Endothelial cell (in vitro differentiated cells): ENCODE results near the gene AGT. TPM values are rescaled to one million over a fixed set of nuclear protein-coding genes. Genes with fewer than 3 reads are reported as not detected.

Experiments used
- DNase-seq: peaks from one replicate; pipeline ENCODE4 v3.0.0; 2021; ENCODE audit warnings: low spot score
- H3K27ac Mint-ChIP-seq: one replicate; pipeline ENCODE4 v1.8.0; 2021; ENCODE audit warnings: mixed read lengths, inconsistent platforms; ENCODE audit not compliant: unreplicated experiment
- H3K27me3 Mint-ChIP-seq: one replicate; pipeline ENCODE4 v1.8.0; 2021; ENCODE audit warnings: mild to moderate bottlenecking, moderate library complexity, mixed read lengths, inconsistent platforms; ENCODE audit not compliant: unreplicated experiment
- H3K36me3 Mint-ChIP-seq: one replicate; pipeline ENCODE4 v1.8.0; 2021; ENCODE audit warnings: mild to moderate bottlenecking, low read depth, mixed read lengths, inconsistent platforms; ENCODE audit not compliant: unreplicated experiment
- H3K4me1 Mint-ChIP-seq: one replicate; pipeline ENCODE4 v1.8.0; 2021; ENCODE audit warnings: mild to moderate bottlenecking, mixed read lengths, inconsistent platforms; ENCODE audit not compliant: unreplicated experiment
- H3K4me3 Mint-ChIP-seq: one replicate; pipeline ENCODE4 v1.8.0; 2021; ENCODE audit warnings: mild to moderate bottlenecking, mixed read lengths, inconsistent platforms; ENCODE audit not compliant: unreplicated experiment
- H3K9me3 Mint-ChIP-seq: one replicate; pipeline ENCODE4 v1.8.0; 2021; ENCODE audit warnings: mixed read lengths, inconsistent platforms; ENCODE audit not compliant: unreplicated experiment
- CTCF ChIP-seq: fragments of 200-600 bp; sonication (generic); IDR thresholded peaks from one replicate; pipeline ENCODE4 v1.5.0; 2021; ENCODE audit warnings: antibody characterized with exemption; ENCODE audit not compliant: unreplicated experiment
- total RNA-seq: library from RNA; stranded (reverse); fragmentation: NEBNext Ultra II Directional; extraction: Animal tissue kit (Norgen Biotek cat#: 25700); gene quantifications from one replicate; pipeline ENCODE4 v1.2.1, GENCODE V29; 2021; ENCODE audit not compliant: unreplicated experiment

Gene AGT
- total RNA-seq, 1 donor from 2014 or later = not detected

GRCh38 chr1:230743899-230744298 lies 30.0 kb upstream of the AGT start:
- no peak for TF ChIP-seq CTCF
- Mint-ChIP-seq H3K4me1 (peaks cover 4% of the 10 kb centered on the region), H3K4me3 (no peak overlapping the region), H3K27ac (no peak overlapping the region), H3K9me3 (no peaks in the 10 kb centered on the region), H3K36me3 (no peaks in the 10 kb centered on the region), H3K27me3 (peaks cover 5% of the 10 kb centered on the region)
- no peak for DNase-seq

GRCh38 chr1:230739564-230740290 lies 25.8 kb upstream of the AGT start:
- Mint-ChIP-seq H3K36me3 (no peaks in the 10 kb centered on the region), H3K9me3 (no peaks in the 10 kb centered on the region), H3K27me3 (peaks cover 1% of the 10 kb centered on the region), H3K4me3 (no peak overlapping the region), H3K4me1 (peaks cover 4% of the 10 kb centered on the region), H3K27ac (no peak overlapping the region)
- DNase-seq = no peak
- no peak for TF ChIP-seq CTCF

- Mint-ChIP-seq H3K4me1 (no peaks in the 10 kb centered on the region), H3K36me3 (no peaks in the 10 kb centered on the region), H3K27ac (no peak overlapping the region), H3K27me3 (no peaks in the 10 kb centered on the region), H3K9me3 (no peaks in the 10 kb centered on the region), H3K4me3 (no peak overlapping the region)
- no peak for TF ChIP-seq CTCF
- DNase-seq = no peak
Measured at GRCh38 chr1:230737622-230738262, 23.8 kb upstream of the AGT start.

- H3K9me3 Mint-ChIP-seq = no peaks in the 10 kb centered on the region
Measured at GRCh38 chr1:230735447-230735846, 21.5 kb upstream of the AGT start.

More at GRCh38 chr1:230735447-230735846, 21.5 kb upstream of the AGT start:
- DNase-seq = no peak
- Mint-ChIP-seq H3K4me3 (no peak overlapping the region), H3K27ac (no peak overlapping the region), H3K36me3 (no peaks in the 10 kb centered on the region), H3K4me1 (no peaks in the 10 kb centered on the region), H3K27me3 (peaks cover 2% of the 10 kb centered on the region)
- no peak for TF ChIP-seq CTCF
